ENCODE data around the gene BMP7.
"Not testable (repeated sequence)": the region's sequence is repeated elsewhere in the genome, so short reads cannot be mapped to it uniquely, and the experiment has no call there.

Gene BMP7

DNA sequence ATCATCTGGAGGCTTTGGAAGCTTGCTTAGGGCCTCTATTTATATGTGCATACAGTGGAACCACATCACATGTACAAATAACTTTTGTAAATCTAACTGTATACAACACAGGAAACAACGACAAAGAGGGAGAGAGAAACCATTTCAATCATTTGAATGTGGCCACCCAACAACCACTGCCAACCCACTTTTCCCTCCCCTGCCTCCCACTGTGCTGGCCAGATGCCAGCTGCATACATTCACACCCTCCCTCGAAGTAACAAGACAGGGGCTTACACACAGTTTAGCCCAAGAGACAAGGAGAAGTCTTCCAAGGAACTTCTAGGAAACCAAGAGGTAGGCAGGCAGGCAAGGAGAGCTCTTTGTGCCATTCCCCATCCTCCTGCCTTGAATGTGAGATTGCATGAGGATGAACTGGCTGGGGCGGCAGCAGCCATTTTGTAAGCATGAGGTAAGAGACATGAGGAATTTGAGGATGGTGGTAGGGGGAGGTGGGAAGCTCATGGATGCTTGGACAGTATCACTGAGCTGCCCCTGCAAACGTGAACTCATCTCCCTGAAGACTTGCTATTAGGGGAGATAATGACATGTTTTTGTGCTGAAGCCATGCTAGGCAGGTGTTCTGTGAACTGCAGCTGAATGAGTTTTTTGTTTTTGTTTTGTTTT is 18.2 kb downstream of the BMP7 start:
- no peak for DNase-seq

GRCh38 chr20:57247292-57247965 is 19.0 kb downstream of the BMP7 start:
- no peak for DNase-seq

- no peak for DNase-seq
Measured at GRCh38 chr20:57245997-57246396, 20.4 kb downstream of the BMP7 start.

- DNase-seq: no peak
Measured at GRCh38 chr20:57244627-57245214, 21.7 kb downstream of the BMP7 start.

GRCh38 chr20:57244221-57244585 is 22.2 kb downstream of the BMP7 start:
- DNase-seq: no peak

- DNase-seq: no peak
Measured at GRCh38 chr20:57243480-57244220, 22.8 kb downstream of the BMP7 start.

- DNase-seq: no peak
Measured at GRCh38 chr20:57242414-57242813, 24.0 kb downstream of the BMP7 start.

DNA sequence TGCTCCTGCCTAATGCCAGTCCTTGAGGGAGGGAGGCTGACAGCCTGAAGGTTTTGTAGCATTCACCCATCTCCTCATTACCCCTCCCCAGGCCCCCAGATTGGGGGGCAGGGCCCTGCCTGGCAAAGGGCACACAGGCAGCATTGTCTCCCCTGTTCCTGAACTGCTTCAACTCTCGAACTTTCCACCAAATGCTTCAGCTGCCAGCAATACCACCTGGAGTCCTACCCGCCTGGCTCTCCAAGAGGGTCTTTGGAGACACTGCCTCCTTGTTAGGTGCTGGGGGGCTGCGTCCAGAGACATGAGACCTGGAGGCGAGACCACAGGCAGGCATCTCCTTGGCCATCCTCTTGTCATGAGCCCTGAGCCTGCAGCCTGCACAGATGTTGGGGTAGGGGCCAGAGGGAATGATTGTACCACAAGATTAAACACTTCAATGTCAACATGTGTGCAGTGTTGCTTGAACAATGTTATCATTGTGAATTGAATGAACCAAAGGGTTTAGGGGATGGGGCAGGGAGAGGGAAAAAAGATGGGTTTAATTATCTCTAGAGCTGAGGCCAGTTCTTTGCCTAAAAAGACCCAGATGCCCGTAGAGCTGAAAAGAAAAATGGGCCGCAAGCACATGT is 25.0 kb downstream of the BMP7 start:
- DNase-seq: no peak

DNA sequence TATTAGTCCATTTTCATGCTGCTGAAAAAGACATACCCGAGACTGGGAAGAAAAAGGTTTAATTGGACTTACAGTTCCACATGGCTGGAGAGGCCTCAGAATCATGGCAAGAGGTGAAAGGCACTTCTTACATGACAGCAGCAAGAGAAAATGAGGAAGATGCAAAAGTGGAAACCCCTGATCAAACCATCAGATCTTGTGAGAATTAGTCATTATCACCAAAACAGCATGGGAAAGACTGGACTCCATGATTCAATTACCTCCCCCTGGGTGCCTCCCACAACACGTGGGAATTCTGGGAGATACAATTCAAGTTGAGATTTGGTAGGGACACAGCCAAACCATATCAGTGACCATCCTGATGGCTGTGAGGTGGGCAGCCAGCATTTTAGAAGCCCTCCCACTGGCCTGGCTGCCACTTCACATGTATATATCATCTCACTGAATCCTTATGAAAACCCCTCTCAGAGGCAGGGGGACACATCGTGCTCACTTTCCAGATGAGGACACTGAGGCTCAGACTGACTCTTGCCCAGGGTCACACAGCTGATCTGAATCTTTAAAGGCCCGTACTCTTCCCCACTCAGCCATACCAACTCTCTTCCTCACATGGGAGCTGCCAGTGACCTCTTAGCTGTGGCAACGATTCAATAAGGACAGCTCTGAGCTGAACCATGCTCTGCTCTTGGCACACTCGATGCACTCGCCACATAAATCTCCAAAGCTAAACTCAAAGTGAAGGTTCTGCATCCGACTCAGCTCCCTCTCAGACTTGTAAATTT is 25.7 kb downstream of the BMP7 start:
- no peak for DNase-seq

DNA sequence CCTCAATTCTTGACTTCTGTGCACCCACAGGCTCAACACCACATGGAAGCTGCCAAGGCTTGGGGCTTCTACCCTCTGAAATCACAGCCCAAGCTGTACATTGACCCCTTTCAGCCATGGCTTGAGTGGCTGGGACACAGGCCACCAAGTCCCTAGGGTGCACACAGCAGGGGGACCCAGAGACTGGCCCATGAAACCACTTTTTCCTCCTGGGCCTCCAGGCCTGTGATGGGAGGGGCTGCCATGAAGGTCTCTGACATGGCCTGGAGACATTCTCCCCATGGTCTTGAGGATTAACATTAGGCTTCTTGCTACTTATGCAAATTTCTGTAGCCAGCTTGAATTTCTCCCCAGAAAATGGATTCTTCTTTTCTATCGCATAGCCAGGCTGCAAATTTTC is 26.7 kb downstream of the BMP7 start:
- DNase-seq: not testable (repeated sequence)

GRCh38 chr20:57239324-57239723 is 27.1 kb downstream of the BMP7 start:
- DNase-seq: not testable (repeated sequence)

GRCh38 chr20:57238089-57238488 is 28.4 kb downstream of the BMP7 start:
- no peak for DNase-seq

- no peak for DNase-seq
Measured at GRCh38 chr20:57237585-57237953, 28.9 kb downstream of the BMP7 start.

- DNase-seq: no peak
Measured at GRCh38 chr20:57236813-57237584, 29.4 kb downstream of the BMP7 start.

DNA sequence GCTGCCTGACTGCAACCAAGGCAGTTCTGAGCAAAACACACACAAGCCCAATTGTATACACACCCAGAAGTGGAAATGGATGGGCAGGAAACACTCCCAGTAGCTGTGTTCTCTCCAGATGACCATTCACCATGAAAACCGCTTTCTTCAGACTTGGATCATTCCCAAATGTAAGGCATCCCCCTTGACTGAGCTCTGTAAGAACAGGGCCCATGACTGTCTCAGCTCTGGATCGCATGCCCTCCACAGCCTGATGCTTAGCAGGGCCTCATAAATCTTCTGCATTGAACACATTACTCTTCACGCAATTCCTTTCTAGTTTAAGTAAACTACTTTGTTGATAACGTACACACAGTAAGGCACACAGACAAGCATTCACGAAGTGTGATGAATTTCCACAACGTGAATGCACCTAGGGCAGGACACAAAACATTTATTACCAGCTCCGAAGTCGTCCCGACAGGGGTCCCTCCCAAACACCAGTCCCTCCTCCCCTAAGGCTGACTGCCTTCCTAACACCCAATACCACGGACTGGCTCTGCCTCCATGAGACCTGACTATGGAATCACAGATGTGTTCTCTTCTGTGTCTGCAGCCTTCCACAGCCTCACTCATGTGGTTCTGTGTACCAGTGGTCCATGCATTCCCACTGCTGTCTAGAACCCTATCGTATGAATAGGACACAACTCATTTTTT is 31.7 kb downstream of the BMP7 start:
- DNase-seq: no peak

DNA sequence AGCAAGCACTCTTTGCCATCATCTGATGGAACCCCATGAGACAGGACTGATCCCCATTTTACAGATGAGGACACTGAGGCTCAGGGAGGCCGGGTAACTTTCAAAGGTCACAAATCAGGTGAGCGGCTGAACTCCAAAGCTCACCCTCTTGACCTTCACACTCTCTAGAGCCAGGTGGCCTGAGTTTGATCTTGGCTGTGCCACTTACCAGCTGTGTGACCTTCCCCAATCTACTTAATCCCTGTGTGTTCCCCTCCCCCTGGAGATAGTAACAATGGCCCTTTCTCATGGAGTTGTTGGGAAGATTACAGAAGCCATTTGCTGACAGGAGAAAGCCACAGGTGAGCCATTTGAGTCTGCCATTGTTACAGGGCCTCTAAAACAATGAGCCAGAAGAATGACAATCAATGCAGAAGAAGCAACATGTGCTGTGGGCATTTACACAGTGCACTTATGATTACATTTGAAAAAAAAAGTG is 34.5 kb downstream of the BMP7 start:
- DNase-seq: no peak

GRCh38 chr20:57231161-57231560 is 35.3 kb downstream of the BMP7 start:
- no peak for DNase-seq

GRCh38 chr20:57230247-57230646 is 36.2 kb downstream of the BMP7 start:
- DNase-seq: no peak

- no peak for DNase-seq
Measured at GRCh38 chr20:57229490-57229889, 37.0 kb downstream of the BMP7 start.

DNA sequence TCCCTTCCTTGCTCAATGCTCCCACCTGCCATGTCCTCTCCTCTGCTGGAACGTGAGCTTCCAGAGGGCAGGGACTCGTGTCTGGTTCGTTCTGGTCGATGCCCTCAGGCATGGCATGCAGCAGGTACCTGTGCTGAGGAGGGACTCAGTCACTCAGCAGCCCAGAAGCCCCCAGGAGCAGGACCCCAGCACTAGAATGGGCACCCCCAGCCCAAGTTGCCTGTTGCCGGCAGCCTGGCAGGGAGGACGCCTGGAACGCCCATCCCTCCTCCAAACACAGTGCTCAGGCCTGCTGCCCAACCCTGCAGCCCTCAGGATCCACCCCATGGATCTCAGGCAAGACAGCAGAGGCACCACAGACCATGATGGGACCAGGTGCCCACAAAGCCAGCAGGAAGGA is 40.6 kb downstream of the BMP7 start:
- no peak for DNase-seq

DNA sequence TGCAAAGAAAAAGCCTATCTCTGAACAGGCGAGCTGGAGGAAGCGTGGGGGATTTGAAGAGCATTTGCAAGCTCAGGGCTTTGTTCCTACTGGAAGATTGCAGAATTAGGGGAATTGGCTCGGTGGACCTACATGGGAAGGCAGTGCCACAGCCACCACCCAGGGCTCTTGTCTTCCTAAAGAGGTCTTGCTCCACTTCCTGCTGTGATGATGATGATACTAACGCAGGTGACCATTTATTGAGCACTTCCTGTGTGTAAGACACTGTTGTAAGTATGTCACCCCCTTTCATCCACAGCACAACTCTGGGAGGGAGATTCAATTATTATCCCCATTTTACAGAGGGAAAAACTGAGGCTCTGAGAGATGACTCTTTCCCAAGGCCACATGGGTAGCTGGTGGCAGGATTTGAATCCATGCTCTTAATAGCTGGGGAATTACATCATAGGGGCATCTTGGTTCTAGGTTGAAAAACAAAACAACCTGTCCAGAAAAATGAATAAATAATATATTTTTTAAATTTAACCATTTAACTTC is 41.2 kb downstream of the BMP7 start:
- DNase-seq: no peak

Measured in SW 1271 (cell line).